Measurements from ENCODE around the gene MPC1L.

- TF ChIP-seq CTCF (IDR thresholded peaks at IDR 0.05) (no peak), POLR2A (IDR thresholded peaks at IDR 0.05) (no peak)
These were observed 9.0 kb downstream of the MPC1L start for GRCh38 chrX:40632199-40632598.
